22Rv1 (cell line): ENCODE measurements around the gene NPB.

Experiments
- CTCF ChIP-seq: fragments of 450-650 bp; IDR thresholded peaks from 2 replicates; pipeline ENCODE4 v1.5.1; 2017; ENCODE audit warnings: mild to moderate bottlenecking
- ZFX ChIP-seq: fragments of 450-650 bp; IDR thresholded peaks from 2 replicates; pipeline ENCODE4 v1.6.1; 2017; ENCODE audit warnings: antibody characterized with exemption, borderline replicate concordance

GRCh38 chr17:81916234-81917001 lies 14.4 kb downstream of the NPB start:
- TF ChIP-seq CTCF (no peak), ZFX (no peak)
